IPS DF 4.7 (cell line): Measurements from ENCODE around the gene ENOPH1.

ENCODE experiments used
- DNase-seq: peaks from one replicate; pipeline ENCODE4 v3.0.0-alpha.2; 2013; ENCODE audit warnings: low spot score; ENCODE audit errors: extremely low read depth

The ENOPH1 gene

DNA sequence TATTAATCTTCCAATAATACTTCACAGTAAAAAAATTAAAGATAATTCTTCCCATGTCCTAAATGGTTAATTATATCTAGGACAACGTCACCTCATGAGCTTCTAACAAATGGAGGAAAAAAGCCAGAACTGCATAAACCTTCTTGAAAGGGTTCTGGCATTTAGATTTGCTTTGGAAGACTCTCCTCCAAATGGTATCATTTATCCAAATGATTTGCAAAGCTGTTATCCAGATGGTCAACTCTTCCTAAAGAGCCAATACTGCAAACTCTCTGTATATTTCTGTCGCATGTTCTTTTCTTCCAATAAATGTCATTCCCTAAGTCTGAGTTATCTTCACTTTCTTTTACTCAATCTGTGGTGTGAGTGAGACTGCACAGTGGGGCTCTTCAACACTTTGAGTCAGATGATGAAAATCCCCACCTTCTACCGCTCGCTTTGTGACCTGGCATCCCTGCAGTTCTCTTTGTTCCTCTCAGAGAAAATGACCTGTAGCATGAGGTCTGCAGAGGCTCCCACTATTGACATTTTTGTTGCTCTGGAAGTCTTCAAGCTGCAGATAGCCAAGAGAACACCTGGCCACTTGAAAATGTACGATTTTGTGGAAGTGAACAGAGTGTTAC lies 78.5 kb downstream of the ENOPH1 start:
- no peak for DNase-seq

DNA sequence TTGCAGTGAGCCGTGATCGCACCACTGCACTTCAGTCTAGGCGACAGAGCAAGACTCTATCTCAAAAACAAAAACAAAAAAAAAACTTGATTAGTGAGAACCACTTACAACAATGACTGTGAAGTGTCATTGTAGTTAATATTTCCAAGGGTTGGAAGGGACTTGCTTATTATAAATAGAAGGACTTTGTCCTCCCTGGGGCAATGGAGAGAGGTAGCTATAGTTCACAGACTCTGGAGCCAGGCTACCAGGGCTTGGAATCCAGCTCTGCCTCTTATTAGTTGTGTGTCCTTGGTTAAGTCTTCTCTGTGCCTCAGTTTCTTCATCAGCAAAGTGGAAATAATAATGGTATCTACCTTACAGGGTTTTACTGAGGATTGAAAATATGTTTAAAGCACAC lies 79.8 kb downstream of the ENOPH1 start:
- no peak for DNase-seq
